OCI-LY3 (cell line): ENCODE measurements around the gene EXOC1.

ENCODE experiments used
- CTCF ChIP-seq: fragments of 200-600, 300-600 bp; sonication (generic); IDR thresholded peaks from 2 replicates; pipeline ENCODE4 v1.5.1; 2014; ENCODE audit warnings: antibody characterized with exemption, low read length, low read depth
- EZH2phosphoT487 ChIP-seq: fragments of 200-600 bp; shearing (Covaris generic); IDR thresholded peaks from 2 replicates; pipeline ENCODE4 v1.6.1; 2018; ENCODE audit warnings: antibody characterized with exemption, mixed run types, low read depth

- TF ChIP-seq CTCF (no peak), EZH2phosphoT487 (no peak)
These were observed 88.5 kb downstream of the EXOC1 start for GRCh38 chr4:55941881-55942396.
